IPS-18c (cell line): ENCODE data around the gene NRL.

Experiments used
- H3K4me3 ChIP-seq: 2 replicates; pipeline ENCODE4 v1.7.0; 2013; ENCODE audit warnings: low read depth, mild to moderate bottlenecking, low read length, moderate library complexity; ENCODE audit not compliant: insufficient read depth
- H3K9me3 ChIP-seq: one replicate; pipeline ENCODE4 v1.6.1; 2013; ENCODE audit warnings: mild to moderate bottlenecking, low read length, moderate library complexity; ENCODE audit not compliant: control insufficient read depth, insufficient read depth

The NRL gene

GRCh38 chr14:24132061-24132685 lies 17.4 kb upstream of the NRL start:
- H3K4me3 ChIP-seq = no peak overlapping the region

GRCh38 chr14:24131549-24131966 lies 16.8 kb upstream of the NRL start:
- no peak overlapping the region for H3K4me3 ChIP-seq
- H3K9me3 ChIP-seq = no peaks in the 10 kb centered on the region

More at GRCh38 chr14:24132061-24132685, 17.4 kb upstream of the NRL start:
- H3K9me3 ChIP-seq = no peaks in the 10 kb centered on the region

DNA sequence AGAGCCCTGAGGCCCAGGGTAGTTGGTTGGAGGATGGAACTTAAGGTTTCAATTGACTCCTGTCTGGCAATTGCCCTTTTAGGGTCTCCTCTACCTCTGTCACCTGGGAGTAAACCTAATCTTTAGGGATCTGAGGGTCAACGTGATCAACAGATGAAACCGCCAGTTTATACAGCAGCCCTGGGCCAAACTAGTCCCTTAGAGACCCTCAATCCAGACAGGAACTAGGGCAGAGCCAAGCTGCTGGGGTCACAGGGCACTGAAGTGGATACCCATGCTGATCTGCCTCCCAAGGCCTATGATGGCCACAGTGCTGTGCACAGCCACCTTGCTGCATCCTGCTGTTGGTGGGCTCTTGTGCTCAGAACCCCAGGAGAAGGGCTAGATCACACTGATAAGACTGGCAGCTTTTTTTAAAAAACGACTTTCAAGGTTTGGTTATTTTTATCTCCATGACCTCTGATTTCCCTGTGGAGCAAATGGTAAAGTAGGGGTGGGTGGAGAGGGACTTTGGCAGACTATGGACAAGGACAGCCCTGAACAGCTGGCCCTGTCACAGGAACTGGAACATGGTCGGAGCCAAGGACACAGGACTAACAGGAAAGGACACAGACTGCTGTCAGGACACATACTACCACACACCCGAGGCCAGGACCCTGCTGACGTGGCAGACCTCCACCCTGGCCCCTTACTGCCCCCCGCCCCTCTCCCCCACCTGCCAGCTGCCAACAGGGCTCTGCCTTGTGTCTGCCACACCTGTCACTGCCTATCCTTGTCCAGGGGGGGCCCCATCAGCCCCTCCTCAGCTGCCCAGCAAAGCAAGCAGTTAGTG lies 16.2 kb upstream of the NRL start:
- H3K4me3 ChIP-seq = no peak overlapping the region

GRCh38 chr14:24130380-24130716 lies 15.6 kb upstream of the NRL start, which contains the start of gene FITM1:
FITM1 (plus strand) TSS chr14:24130659; CDS start chr14:24131564, 905 bp downstream.
- Histone ChIP-seq H3K4me3 (no peak within 1 kb of the TSS), H3K9me3 (no peaks in the 10 kb centered on the region)

More for the DNA sequence above, 16.2 kb upstream of the NRL start:
- H3K9me3 ChIP-seq = no peaks in the 10 kb centered on the region

GRCh38 chr14:24129410-24129998 lies 14.8 kb upstream of the NRL start:
- no peak overlapping the region for H3K4me3 ChIP-seq
- H3K9me3 ChIP-seq = no peaks in the 10 kb centered on the region

- H3K4me3 ChIP-seq = no peak overlapping the region
- no peaks in the 10 kb centered on the region for H3K9me3 ChIP-seq
These were observed 12.9 kb upstream of the NRL start for GRCh38 chr14:24127673-24128072.

DNA sequence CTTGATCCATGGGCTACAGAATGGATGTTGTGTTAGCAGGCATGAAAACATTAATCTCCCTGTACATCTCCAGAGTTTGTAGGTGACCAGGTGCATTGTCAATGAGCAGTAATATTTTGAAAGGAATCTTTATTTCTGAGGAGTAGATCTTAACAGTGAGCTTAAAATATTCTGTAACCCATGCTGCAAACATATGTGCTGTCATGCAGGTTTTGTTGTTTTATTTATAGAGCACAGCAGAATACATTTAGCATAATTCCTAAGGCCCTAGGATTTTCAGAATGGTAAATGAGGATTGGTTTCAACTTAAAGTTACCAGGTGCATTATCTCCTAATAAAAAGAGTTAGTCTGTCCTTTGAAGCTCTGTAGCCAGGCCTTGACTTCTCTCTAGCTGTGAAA lies 12.2 kb upstream of the NRL start:
- H3K4me3 ChIP-seq = no peak overlapping the region
- H3K9me3 ChIP-seq = no peaks in the 10 kb centered on the region

DNA sequence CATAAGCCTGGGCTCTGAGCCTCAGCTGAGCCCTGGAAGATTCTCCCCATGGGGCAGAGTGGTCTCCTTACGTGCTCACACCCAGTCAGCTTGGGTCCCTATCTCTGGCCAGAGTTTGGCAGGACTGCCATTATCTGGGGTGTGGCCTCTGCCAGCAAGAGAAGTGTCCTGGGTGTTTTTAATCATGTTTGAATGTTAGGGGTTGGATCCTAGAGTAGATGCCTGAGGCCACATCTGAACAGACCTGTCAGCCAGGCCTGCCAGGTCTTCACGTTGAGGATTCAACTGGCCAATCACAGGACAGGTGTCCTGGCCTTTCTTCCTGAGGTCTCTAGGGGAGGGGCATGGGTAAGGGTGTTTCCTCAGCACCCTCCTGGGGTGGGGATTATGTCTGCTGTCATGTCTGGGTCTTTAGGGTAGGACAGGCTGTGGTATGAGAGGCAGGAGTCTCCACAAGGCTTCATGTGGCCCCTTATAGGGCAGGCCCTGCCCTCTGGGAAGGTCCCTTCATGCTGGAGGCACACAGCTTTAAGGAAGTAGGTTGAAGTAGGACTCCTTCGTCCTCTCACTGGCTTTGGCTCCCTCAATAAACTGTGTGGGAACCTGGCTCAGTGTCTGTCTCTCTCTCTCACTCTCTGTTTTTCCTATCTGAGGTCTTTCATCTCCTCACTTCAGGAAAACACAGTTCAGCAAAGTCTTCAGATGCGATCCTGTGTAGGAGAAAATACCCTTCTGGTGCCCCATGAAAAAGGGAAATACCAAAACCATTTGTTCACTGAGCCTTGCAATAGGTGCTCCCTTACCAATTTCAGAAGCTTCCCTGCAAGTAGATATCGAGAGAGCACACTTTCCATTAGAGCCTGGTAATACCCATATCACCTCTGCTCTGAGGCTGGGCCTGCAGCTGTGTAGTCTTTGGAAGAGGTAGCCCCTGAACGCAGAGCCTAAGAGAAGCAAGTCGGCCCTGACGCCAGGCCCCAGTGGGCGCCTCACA lies 9.0 kb upstream of the NRL start:
- no peaks in the 10 kb centered on the region for H3K9me3 ChIP-seq

DNA sequence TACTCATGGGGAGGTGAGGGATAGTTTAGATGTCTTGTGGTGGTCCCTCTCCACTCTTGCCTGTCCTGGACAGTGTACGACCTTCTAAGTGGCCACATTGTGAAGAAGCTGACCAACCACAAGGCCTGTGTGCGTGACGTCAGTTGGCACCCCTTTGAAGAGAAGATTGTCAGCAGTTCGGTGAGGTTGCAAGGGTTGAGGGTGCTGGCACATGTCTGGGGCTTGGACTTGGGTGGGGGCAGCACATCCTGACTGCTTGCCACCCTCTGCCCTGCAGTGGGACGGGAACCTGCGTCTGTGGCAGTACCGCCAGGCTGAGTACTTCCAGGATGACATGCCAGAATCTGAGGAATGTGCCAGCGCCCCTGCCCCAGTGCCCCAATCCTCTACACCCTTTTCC lies 8.1 kb upstream of the NRL start:
- H3K9me3 ChIP-seq = no peaks in the 10 kb centered on the region
- no peak overlapping the region for H3K4me3 ChIP-seq

More for the DNA sequence above, 9.0 kb upstream of the NRL start:
- no peak overlapping the region for H3K4me3 ChIP-seq

DNA sequence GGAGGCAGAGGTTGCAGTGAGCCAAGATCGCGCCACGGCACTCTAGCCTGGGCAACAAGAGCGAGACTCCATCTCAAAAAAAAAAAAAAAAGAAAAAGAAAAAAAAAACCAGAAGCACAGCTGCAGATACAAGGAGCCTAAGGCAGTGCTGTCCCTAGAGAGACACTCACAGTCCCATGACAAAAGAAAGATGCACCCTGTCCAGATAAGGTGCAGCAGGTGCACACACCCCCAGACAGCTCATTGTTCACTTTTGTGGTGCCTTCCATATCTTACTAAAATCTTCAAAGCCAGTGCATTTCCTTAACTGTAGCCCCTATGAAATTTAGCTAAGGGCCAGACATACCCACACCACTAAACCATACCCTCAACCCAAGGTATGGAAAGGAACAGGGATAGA lies 7.7 kb upstream of the NRL start:
- no peak overlapping the region for H3K4me3 ChIP-seq
- H3K9me3 ChIP-seq = no peaks in the 10 kb centered on the region

DNA sequence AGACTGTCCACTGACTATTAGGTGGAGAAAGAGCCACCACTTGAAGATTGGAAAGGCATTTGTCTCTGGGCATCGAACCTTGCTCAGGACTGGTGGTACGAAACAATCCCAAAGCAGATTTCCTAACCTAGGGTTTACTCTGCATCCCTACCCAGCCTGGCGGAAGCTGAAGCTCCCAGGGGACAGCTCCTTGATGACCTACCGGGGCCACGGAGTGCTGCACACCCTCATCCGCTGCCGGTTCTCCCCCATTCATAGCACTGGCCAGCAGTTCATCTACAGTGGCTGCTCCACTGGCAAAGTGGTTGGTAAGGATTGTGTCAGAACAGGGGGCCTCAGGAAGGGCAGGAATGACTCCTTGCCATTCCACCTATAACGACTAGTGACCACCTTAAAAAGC lies 6.5 kb upstream of the NRL start:
- Histone ChIP-seq H3K9me3 (no peaks in the 10 kb centered on the region), H3K4me3 (no peak overlapping the region)

DNA sequence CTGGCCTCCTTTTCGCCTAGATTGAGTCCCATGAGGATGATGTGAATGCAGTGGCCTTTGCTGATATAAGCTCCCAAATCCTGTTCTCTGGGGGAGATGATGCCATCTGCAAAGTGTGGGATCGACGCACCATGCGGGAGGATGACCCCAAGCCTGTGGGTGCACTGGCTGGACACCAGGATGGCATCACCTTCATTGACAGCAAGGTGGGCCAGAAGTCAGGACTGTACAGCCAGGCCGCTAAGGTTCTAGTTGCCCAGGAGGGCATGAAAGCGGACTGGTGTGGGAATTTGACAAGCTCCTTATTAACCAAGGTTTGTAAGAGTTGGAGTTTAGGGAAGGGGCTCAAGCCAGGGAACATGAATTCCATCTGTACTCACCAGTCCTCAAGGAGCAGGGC lies 4.9 kb upstream of the NRL start:
- H3K4me3 ChIP-seq = no peak overlapping the region
- H3K9me3 ChIP-seq = no peaks in the 10 kb centered on the region

GRCh38 chr14:24117179-24117578 lies 2.4 kb upstream of the NRL start:
- H3K4me3 ChIP-seq = no peak overlapping the region
- no peaks in the 10 kb centered on the region for H3K9me3 ChIP-seq

- Histone ChIP-seq H3K9me3 (no peaks in the 10 kb centered on the region), H3K4me3 (0 out of 2 replicates have a peak overlapping the region, but pooled peaks have one; percentile 21)
These were observed 1.5 kb upstream of the NRL start for GRCh38 chr14:24116128-24116814.

GRCh38 chr14:24115422-24116127 lies 826 bp upstream of the NRL start:
- no peaks in the 10 kb centered on the region for H3K9me3 ChIP-seq

More at GRCh38 chr14:24115422-24116127, 826 bp upstream of the NRL start:
- peak overlapping the region; percentile 98 for H3K4me3 ChIP-seq
